NCI-H2227 treated with DMSO at 0.1 percent for 48 hours (cell line): Measurements from ENCODE around the gene OR5K1.

Experiments
- DNase-seq: peaks from one replicate; lab custom pipeline; 2025; lab: John Stamatoyannopoulos, UW

OR5K1 gene

DNA sequence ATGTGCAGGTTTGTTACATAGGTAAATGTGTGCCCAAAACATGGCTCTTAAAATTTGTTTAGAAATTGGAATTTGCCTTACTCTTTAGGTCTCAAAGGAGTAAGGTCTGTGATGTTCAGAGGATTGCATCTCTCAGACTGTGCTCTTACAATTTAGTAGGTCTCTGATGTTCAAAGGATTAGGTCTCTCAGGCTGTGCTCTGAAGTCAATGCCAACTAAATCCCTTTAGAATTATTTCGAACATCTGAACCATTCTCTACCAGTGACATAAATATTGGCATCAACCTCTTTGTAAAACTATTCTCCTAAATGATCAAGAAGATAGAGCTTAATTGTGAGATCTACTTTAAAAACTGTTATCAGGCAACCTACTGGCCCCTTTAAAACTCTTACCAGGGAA lies at the start of gene OR5K1:
Gene OR5K1 (plus strand): TSS at position 301 of the 400 bp plus-strand sequence. CDS start 6,376 bp downstream, outside the sequence.
- DNase-seq, result no peak

- no peak for DNase-seq
Observed at GRCh38 chr3:98432575-98432974, 30.4 kb upstream of the OR5K1 start.

DNA sequence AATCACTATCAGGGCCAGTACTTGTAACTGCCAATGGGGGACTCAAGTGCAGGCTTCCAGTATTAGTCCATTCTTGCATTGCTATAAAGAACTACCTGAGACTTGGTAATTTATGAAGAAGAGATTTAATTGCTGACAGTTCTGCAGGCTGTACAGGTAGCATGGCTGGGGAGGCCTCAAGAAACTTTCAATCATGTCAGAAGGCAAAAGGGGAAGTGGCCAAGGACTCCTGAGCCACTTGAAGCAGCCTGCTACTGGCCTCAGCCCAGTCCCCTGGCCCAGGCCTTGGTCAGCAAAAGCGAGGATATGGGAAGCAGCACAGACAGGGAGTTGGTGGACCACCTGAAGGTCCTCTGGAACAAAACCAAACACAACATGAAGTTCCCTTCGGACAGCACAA lies 29.2 kb upstream of the OR5K1 start:
- no peak for DNase-seq

DNA sequence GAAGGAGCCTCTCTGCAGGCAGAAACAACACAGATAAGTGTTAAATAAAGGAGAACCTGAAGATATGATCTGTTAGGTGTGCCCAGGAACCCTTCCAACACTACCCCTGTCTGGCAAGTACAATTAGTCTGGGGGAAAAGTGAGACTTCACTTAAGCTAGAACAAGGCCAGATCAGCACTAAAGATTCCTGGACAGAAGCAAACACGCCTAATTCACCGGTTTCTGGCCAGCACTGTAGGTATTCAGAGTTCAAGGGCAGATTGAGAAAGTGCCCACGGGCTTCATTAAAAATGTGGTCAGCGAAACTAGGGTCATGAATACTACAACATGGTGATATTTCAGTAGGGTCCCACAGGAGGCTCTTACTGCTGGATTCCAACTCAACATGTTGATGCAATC lies 28.6 kb upstream of the OR5K1 start:
- no peak for DNase-seq

DNA sequence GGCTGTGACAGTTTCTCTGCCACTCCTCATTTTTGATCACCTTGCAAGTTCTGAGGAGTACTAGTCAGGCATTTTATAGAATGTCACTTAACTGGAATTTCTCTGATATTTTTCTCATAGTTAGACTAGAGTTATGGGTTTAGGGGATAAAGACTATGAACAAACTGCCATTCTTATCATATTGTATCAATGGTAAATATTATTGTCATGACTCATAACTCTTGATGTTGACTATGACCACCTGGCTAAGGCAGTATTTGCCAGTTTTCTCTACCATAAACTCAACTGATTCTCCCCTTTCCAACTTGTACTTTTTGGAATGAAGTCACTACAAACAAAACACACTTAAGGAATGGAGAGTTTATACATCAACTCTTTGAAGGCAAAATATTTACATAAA lies 22.7 kb upstream of the OR5K1 start:
- DNase-seq, result no peak

GRCh38 chr3:98445949-98446406 lies 17.0 kb upstream of the OR5K1 start:
- DNase-seq, result no peak

- no peak for DNase-seq
Observed at GRCh38 chr3:98449606-98450193, 13.3 kb upstream of the OR5K1 start.

GRCh38 chr3:98450372-98450771 lies 12.6 kb upstream of the OR5K1 start:
- DNase-seq, result no peak

DNA sequence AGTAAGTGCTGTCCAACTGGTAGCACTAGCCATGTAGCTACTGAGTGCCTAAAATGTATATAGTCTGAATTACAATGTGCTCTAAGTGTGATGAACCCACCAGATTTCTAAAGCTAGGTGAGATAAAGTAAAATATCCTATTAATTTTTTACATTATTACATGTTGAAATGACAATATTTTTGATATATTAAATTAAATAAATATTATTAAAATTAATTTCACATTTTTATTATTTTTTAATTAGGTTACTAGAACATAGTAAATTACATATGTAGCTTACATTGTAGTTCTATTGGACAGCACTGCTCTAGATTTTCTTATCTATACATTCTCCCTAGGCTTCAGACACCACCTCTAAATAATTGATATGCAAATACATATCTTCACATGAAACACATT lies 9.2 kb upstream of the OR5K1 start:
- no peak for DNase-seq

DNA sequence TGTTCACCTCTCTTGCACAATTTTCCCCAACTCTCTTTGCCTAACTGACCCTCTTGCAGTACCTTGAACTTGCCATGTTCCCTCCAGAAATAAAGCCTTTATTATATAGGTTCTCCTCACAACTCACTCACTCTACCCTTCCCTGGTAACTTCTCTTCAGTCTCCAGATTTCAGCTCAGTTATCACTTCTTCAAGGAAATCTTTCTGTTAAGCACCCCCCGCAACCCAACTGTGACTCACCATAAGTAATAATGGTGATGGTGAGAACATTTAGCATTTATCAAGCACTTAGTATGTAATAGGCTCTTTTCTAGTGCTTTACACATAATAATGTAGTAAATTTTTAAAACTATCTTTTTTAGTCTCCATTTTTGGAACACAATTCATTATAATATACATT lies 8.1 kb upstream of the OR5K1 start:
- no peak for DNase-seq

GRCh38 chr3:98457543-98457942 lies 5.5 kb upstream of the OR5K1 start:
- no peak for DNase-seq

- DNase-seq, result no peak
Observed at GRCh38 chr3:98460220-98460619, 2.8 kb upstream of the OR5K1 start.

GRCh38 chr3:98482717-98483482 lies 19.9 kb downstream of the OR5K1 start:
- no peak for DNase-seq

GRCh38 chr3:98483626-98484025 lies 20.6 kb downstream of the OR5K1 start:
- DNase-seq, result no peak

GRCh38 chr3:98497381-98497780 lies 34.4 kb downstream of the OR5K1 start, which contains the start of gene OR5K2:
Gene OR5K2, plus strand, starts transcription at chr3:98497681. Its CDS starts 0 bp downstream, at chr3:98497681.
- no peak for DNase-seq

GRCh38 chr3:98500019-98500418 lies 37.0 kb downstream of the OR5K1 start:
- DNase-seq, result no peak

DNA sequence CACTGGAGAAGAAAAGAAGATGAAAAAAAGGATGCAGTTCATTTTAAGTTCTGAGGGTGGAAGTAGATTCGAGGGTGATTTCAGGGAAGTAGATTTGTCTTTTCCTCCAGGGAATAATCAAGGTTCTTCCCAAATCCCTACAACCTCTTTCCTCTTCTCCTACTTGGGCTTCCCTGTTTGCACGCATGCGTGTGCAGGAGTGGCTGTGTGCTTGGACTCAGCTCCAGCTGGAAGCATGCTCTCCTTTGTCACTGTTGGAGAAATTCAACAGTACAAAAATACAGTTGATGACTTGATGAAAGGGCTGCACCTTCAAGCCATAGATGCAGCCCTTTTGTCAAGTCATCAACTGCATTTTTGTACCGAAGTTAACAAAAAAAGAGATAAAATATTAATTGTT lies 38.3 kb downstream of the OR5K1 start:
- DNase-seq, result no peak

- DNase-seq, result no peak
Observed at GRCh38 chr3:98501863-98502576, 39.0 kb downstream of the OR5K1 start.

DNA sequence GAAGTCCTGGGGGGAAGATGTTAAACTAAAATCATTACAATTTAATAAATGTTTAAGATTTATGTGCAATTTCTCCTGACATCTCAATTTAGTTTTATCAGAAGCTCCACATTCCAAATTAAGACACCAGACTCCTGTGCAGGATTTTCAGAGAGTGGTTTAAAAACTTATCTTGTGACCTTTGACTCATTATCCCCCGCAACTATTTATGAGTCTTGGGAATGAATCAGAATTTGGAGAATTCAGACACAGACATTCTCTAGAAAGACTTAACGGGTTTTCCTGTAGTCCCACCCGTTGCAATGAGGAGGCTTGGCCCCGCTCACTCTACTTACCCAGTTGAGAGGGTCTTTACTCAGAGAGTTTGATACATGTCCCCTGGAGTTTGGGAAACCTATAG lies 41.5 kb downstream of the OR5K1 start:
- DNase-seq, result no peak

GRCh38 chr3:98508582-98508981 lies 45.6 kb downstream of the OR5K1 start:
- DNase-seq, result no peak

GRCh38 chr3:98512576-98512975 lies 49.6 kb downstream of the OR5K1 start:
- no peak for DNase-seq

- DNase-seq, result no peak
Observed at GRCh38 chr3:98513091-98513511, 50.1 kb downstream of the OR5K1 start.

DNA sequence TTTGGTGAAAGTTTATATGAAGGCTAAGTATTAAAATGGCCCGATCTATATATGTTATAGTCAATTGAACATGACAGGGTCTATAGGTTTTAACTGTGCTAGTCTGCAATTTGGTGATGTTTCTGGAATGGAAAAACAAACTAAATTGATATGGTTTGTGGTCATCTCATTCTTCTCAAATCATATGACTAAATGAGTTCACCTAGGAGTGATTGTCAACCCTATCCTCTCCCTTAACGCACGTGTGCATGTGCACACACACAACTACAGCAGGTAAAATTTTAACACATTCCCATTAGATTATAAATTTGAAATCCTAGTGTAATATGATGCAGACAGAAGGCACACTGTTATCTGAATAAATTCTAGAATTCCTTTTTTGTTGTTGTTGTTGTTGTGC lies 50.7 kb downstream of the OR5K1 start:
- DNase-seq, result no peak
